Measurements from ENCODE around the gene HDAC4.

- TF ChIP-seq GATA2 (IDR thresholded peaks at IDR 0.05; ENCODE audit: low read depth, low read length) (0 out of 2 replicates have a peak, but pooled peaks have one; percentile 36), GATA3 (IDR thresholded peaks at IDR 0.05; ENCODE audit: low read depth, low read length) (no peak)
Measured at GRCh38 chr2:239229545-239230279, 171.1 kb downstream of the HDAC4 start.

Measured in SH-SY5Y (cell line).